ENCODE data around the gene MAPK8IP2. TPM values are rescaled to one million over a fixed set of nuclear protein-coding genes. Genes with fewer than 3 reads are reported as not detected.

Gene MAPK8IP2
- 2.3 and 2.7 TPM in 2 replicates for polyA plus RNA-seq (2012; rRNA removed)
- polyA plus RNA-seq (2012; cell fraction: cytosol; rRNA removed) = 1.1 and 2.0 TPM in 2 replicates
- 4.6 and 5.0 TPM in 2 replicates for polyA plus RNA-seq (2012; cell fraction: nucleus; rRNA removed)

- Histone ChIP-seq H3K4me1 (ENCODE audit: control insufficient read depth in 1 of 2, insufficient read depth in 2 of 2, low read depth in 1 of 2, low read length in 1 of 2) (peaks cover 0 to 10% of the 10 kb centered on the region in 2 experiments; a peak in 1 of 4 replicates), H3F3A (replicated peaks; ENCODE audit: insufficient read depth) (no peaks in the 10 kb centered on the region), H3K9me3 (no peaks in the 10 kb centered on the region), H3K27ac (ENCODE audit: low read depth in 2 of 2, low read length in 1 of 2) (peak within 1 kb of the TSS in 1 of 2 experiments; percentile 62; a peak in 2 of 4 replicates), H3K36me3 (replicated peaks in 1 of 2; ENCODE audit: control insufficient read depth in 1 of 2, insufficient read depth in 2 of 2, low read length in 1 of 2) (no peaks in the 10 kb centered on the region), H3K79me2 (ENCODE audit: insufficient read depth) (no peaks in the 10 kb centered on the region), H3K9me2 (no peaks in the 10 kb centered on the region), H3K4me3 (ENCODE audit: low read depth in 2 of 2, low read length in 1 of 2) (peak within 1 kb of the TSS; percentile 26 to 56), H2AFZ (ENCODE audit: low read depth) (no peak within 1 kb of the TSS), H3K4me2 (peak within 1 kb of the TSS; percentile 73), H4K20me1 (ENCODE audit: insufficient read depth) (no peaks in the 10 kb centered on the region), H3K27me3 (ENCODE audit: insufficient read depth) (no peaks in the 10 kb centered on the region), H3K9ac (no peak within 1 kb of the TSS)
- ChIA-PET CTCF (interaction anchor here (1.0 to 1.7 kb wide), 2 partner anchors 38 to 75 kb away, joined by 5 read pairs; partner anchors contain the start of genes SCO2 and SYCE3), POLR2A (interaction anchor here (0.8 to 1.0 kb wide), 2 partner anchors 11 to 75 kb away, joined by 3 read pairs; partner anchors contain the start of gene SCO2)
- DNase-seq = peak; percentile 93
- 0% methylated on average over 5 of the region's 61 CpGs for WGBS (ENCODE audit: low lambda C conversion rate)
- no peak for TF ChIP-seq RAD21 (IDR thresholded peaks at IDR 0.05; ENCODE audit: low read length)
- TF ChIP-seq FOSL2 (IDR thresholded peaks at IDR 0.05; ENCODE audit: borderline replicate concordance, low read depth) = no peak
- no peak for TF ChIP-seq FOXM1 (IDR thresholded peaks at IDR 0.05; ENCODE audit: low read depth)
- TF ChIP-seq USF1 (IDR thresholded peaks at IDR 0.05; ENCODE audit: borderline replicate concordance, low read depth) = no peak
- no peak for TF ChIP-seq NRF1 (IDR thresholded peaks at IDR 0.05; ENCODE audit: low read depth, low read length)
- TF ChIP-seq USF2 (IDR thresholded peaks at IDR 0.05; ENCODE audit: borderline replicate concordance, low read depth, low read length) = no peak
- no peak for TF ChIP-seq PBX3 (IDR thresholded peaks at IDR 0.05)
Observed at GRCh38 chr22:50600538-50600937, at the start of gene MAPK8IP2. Gene MAPK8IP2, plus strand, starts transcription at chr22:50600793. Its CDS starts 26 bp downstream, at chr22:50600819.

- POLR2A ChIA-PET = no interaction called here
- Histone ChIP-seq H2AFZ (ENCODE audit: low read depth) (no peak overlapping the region), H3K9me2 (no peaks in the 10 kb centered on the region), H3K9me3 (no peaks in the 10 kb centered on the region), H3K9ac (no peak overlapping the region), H3K27ac (ENCODE audit: low read depth in 2 of 2, low read length in 1 of 2) (no peak overlapping the region), H3F3A (replicated peaks; ENCODE audit: insufficient read depth) (peaks cover 2% of the 10 kb centered on the region), H3K4me1 (ENCODE audit: control insufficient read depth in 1 of 2, insufficient read depth in 2 of 2, low read depth in 1 of 2, low read length in 1 of 2) (no peaks in the 10 kb centered on the region; a peak in 1 of 4 replicates), H3K4me2 (no peak overlapping the region), H3K27me3 (ENCODE audit: insufficient read depth) (no peaks in the 10 kb centered on the region), H3K4me3 (ENCODE audit: low read depth in 2 of 2, low read length in 1 of 2) (no peak overlapping the region), H4K20me1 (ENCODE audit: insufficient read depth) (no peaks in the 10 kb centered on the region), H3K79me2 (ENCODE audit: insufficient read depth) (no peaks in the 10 kb centered on the region), H3K36me3 (replicated peaks in 1 of 2; ENCODE audit: control insufficient read depth in 1 of 2, insufficient read depth in 2 of 2, low read length in 1 of 2) (no peaks in the 10 kb centered on the region)
- no peak for DNase-seq
- no peak for TF ChIP-seq FOXJ3 (CRISPR knock-in tag; IDR thresholded peaks at IDR 0.05)
- TF ChIP-seq RXRA (IDR thresholded peaks at IDR 0.05; ENCODE audit: borderline replicate concordance, low read depth) = no peak
- no peak for TF ChIP-seq IRF3 (IDR thresholded peaks at IDR 0.05; ENCODE audit: low read depth, low read length)
- no peak for TF ChIP-seq PBX3 (IDR thresholded peaks at IDR 0.05)
- no peak for TF ChIP-seq GATA2 (CRISPR knock-in tag; IDR thresholded peaks at IDR 0.05)
- no peak for TF ChIP-seq YY1 (IDR thresholded peaks at IDR 0.05; ENCODE audit: low read depth)
- TF ChIP-seq FOSL2 (IDR thresholded peaks at IDR 0.05; ENCODE audit: borderline replicate concordance, low read depth) = no peak
- WGBS (ENCODE audit: low lambda C conversion rate) = 84% methylated on average over 9 of the region's 11 CpGs
- CTCF ChIA-PET = interaction anchor here (1.4 to 5.3 kb wide), 3 partner anchors 8 to 26 kb away, joined by 3 to 26 read pairs (median 10); partner anchors contain the start of genes SCO2 and SYCE3
Observed at GRCh38 chr22:50551160-50551752, 49.3 kb upstream of the MAPK8IP2 start.
